ENCODE results near the gene FOXL2NB.

FOXL2NB gene

DNA sequence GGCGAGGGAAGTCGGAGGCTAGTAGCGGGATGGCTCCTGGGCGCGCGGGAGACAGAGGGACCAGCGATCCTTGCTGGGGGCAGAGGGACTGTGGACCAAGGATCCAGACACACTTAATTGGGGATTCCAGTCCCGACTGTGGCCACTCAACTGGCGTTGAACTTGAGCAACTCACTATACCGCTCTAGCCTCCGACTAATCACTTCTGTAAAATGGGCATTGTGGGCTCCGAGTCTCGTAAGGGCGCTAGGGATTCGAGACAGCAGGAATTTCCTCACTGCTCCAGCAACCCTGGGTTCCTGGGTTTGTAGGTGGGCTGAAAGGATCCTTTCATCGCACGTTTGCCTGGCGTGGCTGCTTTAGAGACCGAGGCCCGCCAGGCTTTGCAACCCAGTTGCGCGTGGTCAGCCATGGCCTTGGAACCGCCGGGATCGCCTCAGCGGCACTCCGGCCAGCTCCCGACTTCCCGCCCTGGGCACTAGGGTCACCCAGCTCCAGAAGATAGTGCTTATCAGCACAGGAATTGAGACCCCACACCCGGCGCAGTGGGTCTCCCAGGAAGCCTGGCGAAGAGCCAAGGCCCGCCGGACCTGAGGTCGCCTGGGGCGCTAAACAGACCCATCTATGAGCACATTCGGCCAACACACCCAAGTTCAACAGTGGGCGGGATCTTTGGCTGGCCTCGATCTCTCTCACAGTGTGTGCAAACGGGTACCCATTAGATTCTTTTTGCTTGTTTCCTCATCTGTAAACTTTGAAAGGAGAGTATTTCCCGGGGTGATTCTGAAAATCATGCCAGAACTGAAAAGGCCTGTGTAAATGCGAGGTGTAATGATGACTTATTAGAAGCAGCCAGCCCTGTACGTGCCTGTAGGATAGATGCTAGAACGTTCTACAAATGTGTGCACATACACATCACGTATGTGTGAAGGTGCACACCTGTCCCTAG, 10.0 kb upstream of the FOXL2NB start:
- H3K9me3 ChIP-seq (ENCODE audit: low read length) = no peaks in the 10 kb centered on the region
- H3K9ac ChIP-seq (ENCODE audit: low read length) = no peak overlapping the region
- no peaks in the 10 kb centered on the region for H3K79me2 ChIP-seq (ENCODE audit: insufficient read depth, low read length)
- no peaks in the 10 kb centered on the region for H3K36me3 ChIP-seq (ENCODE audit: insufficient read depth, low read length)
- no peaks in the 10 kb centered on the region for H3F3A ChIP-seq (ENCODE audit: insufficient read depth, low read length)
- no peaks in the 10 kb centered on the region for H3K27me3 ChIP-seq (ENCODE audit: insufficient read depth, low read length)
- H3K4me1 ChIP-seq (ENCODE audit: insufficient read depth, low read length, severe bottlenecking) = peaks cover 8% of the 10 kb centered on the region
- H3K4me2 ChIP-seq (ENCODE audit: low read length) = peak overlapping the region; percentile 90; the same call in 1 of the 2 replicates
- H3K4me3 ChIP-seq (ENCODE audit: low read depth, low read length, poor library complexity, severe bottlenecking) = no peak overlapping the region
- TF ChIP-seq, protein P1, sequence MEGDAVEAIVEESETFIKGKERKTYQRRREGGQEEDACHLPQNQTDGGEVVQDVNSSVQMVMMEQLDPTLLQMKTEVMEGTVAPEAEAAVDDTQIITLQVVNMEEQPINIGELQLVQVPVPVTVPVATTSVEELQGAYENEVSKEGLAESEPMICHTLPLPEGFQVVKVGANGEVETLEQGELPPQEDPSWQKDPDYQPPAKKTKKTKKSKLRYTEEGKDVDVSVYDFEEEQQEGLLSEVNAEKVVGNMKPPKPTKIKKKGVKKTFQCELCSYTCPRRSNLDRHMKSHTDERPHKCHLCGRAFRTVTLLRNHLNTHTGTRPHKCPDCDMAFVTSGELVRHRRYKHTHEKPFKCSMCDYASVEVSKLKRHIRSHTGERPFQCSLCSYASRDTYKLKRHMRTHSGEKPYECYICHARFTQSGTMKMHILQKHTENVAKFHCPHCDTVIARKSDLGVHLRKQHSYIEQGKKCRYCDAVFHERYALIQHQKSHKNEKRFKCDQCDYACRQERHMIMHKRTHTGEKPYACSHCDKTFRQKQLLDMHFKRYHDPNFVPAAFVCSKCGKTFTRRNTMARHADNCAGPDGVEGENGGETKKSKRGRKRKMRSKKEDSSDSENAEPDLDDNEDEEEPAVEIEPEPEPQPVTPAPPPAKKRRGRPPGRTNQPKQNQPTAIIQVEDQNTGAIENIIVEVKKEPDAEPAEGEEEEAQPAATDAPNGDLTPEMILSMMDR (IDR thresholded peaks at IDR 0.05; ENCODE audit: low read length) = no peak
- no peak for TF ChIP-seq EZH2 (IDR thresholded peaks at IDR 0.05; ENCODE audit: borderline replicate concordance, low read length)
- no peak overlapping the region for H2AFZ ChIP-seq (ENCODE audit: low read length)
- no peak overlapping the region for H3K27ac ChIP-seq (ENCODE audit: low read depth, low read length, poor library complexity, severe bottlenecking)
- H4K20me1 ChIP-seq (ENCODE audit: insufficient read depth, low read length) = no peaks in the 10 kb centered on the region
- no peaks in the 10 kb centered on the region for H3K9me2 ChIP-seq (ENCODE audit: low read depth, low read length)

- H3K9me3 ChIP-seq (ENCODE audit: low read length) = no peaks in the 10 kb centered on the region
These were observed 9.3 kb upstream of the FOXL2NB start for GRCh38 chr3:138937690-138938055.

GRCh38 chr3:138938056-138938876, 8.8 kb upstream of the FOXL2NB start:
- H3K9me2 ChIP-seq (ENCODE audit: low read depth, low read length) = no peaks in the 10 kb centered on the region
- H3K27ac ChIP-seq (ENCODE audit: low read depth, low read length, poor library complexity, severe bottlenecking) = no peak overlapping the region
- H3K79me2 ChIP-seq (ENCODE audit: insufficient read depth, low read length) = no peaks in the 10 kb centered on the region
- H3K9me3 ChIP-seq (ENCODE audit: low read length) = no peaks in the 10 kb centered on the region
- H3F3A ChIP-seq (ENCODE audit: insufficient read depth, low read length) = no peaks in the 10 kb centered on the region
- no peak overlapping the region for H2AFZ ChIP-seq (ENCODE audit: low read length)
- TF ChIP-seq, protein P1 (IDR thresholded peaks at IDR 0.05; ENCODE audit: low read length) = no peak
- no peak for TF ChIP-seq EZH2 (IDR thresholded peaks at IDR 0.05; ENCODE audit: borderline replicate concordance, low read length)
- H3K27me3 ChIP-seq (ENCODE audit: insufficient read depth, low read length) = peaks cover 2% of the 10 kb centered on the region; the same call in 1 of the 2 replicates
- no peaks in the 10 kb centered on the region for H4K20me1 ChIP-seq (ENCODE audit: insufficient read depth, low read length)
- H3K4me2 ChIP-seq (ENCODE audit: low read length) = no peak overlapping the region
- H3K4me3 ChIP-seq (ENCODE audit: low read depth, low read length, poor library complexity, severe bottlenecking) = no peak overlapping the region
- no peaks in the 10 kb centered on the region for H3K36me3 ChIP-seq (ENCODE audit: insufficient read depth, low read length)
- H3K9ac ChIP-seq (ENCODE audit: low read length) = no peak overlapping the region
- H3K4me1 ChIP-seq (ENCODE audit: insufficient read depth, low read length, severe bottlenecking) = peaks cover 8% of the 10 kb centered on the region

More at GRCh38 chr3:138937690-138938055, 9.3 kb upstream of the FOXL2NB start:
- Histone ChIP-seq H2AFZ (ENCODE audit: low read length) (no peak overlapping the region), H3K79me2 (ENCODE audit: insufficient read depth, low read length) (no peaks in the 10 kb centered on the region), H4K20me1 (ENCODE audit: insufficient read depth, low read length) (no peaks in the 10 kb centered on the region), H3K4me2 (ENCODE audit: low read length) (no peak overlapping the region), H3K27me3 (ENCODE audit: insufficient read depth, low read length) (peaks cover 2% of the 10 kb centered on the region; the same call in 1 of the 2 replicates), H3K9me2 (ENCODE audit: low read depth, low read length) (no peaks in the 10 kb centered on the region), H3F3A (ENCODE audit: insufficient read depth, low read length) (no peaks in the 10 kb centered on the region), H3K9ac (ENCODE audit: low read length) (no peak overlapping the region), H3K4me1 (ENCODE audit: insufficient read depth, low read length, severe bottlenecking) (peaks cover 8% of the 10 kb centered on the region), H3K27ac (ENCODE audit: low read depth, low read length, poor library complexity, severe bottlenecking) (no peak overlapping the region), H3K4me3 (ENCODE audit: low read depth, low read length, poor library complexity, severe bottlenecking) (no peak overlapping the region), H3K36me3 (ENCODE audit: insufficient read depth, low read length) (no peaks in the 10 kb centered on the region)
- no peak for TF ChIP-seq EZH2 (IDR thresholded peaks at IDR 0.05; ENCODE audit: borderline replicate concordance, low read length)
- TF ChIP-seq, protein P1 (IDR thresholded peaks at IDR 0.05; ENCODE audit: low read length) = no peak

All from OCI-LY1 (cell line).